HEK293T (cell line): Measurements from ENCODE around the gene SNED1.

ENCODE experiments used
- FOXA1 ChIP-seq: fragments of 450-650 bp; IDR thresholded peaks from 2 replicates; pipeline ENCODE4 v1.6.1; 2016; ENCODE audit warnings: mild to moderate bottlenecking
- FOXM1 ChIP-seq: fragments of 450-650 bp; IDR thresholded peaks from 2 replicates; pipeline ENCODE4 v1.6.1; 2017; ENCODE audit warnings: mild to moderate bottlenecking, borderline replicate concordance

GRCh38 chr2:240993446-240994170, 4.8 kb upstream of the SNED1 start:
- TF ChIP-seq FOXM1 (no peak), FOXA1 (no peak)
